HEK293 (cell line): ENCODE results near the gene PCLO.

ENCODE experiments used
- CTCF ChIA-PET: fragments of 350-600 bp; formaldehyde crosslinking; extraction: SDS; loops from one replicate; lab custom pipeline; 2021; ENCODE audit warnings: antibody characterized with exemption; lab: Yijun Ruan, JAX
- POLR2A ChIA-PET: fragments of 300-600 bp; formaldehyde crosslinking; extraction: SDS; loops from one replicate; lab custom pipeline; 2020; ENCODE audit warnings: antibody characterized with exemption, inconsistent platforms; lab: Yijun Ruan, JAX
- H3K27ac ChIP-seq: fragments of 200-500 bp; sonication (Bioruptor generic); 2 replicates; pipeline ENCODE4 v1.5.1; 2014; ENCODE audit warnings: low read depth, low read length, control low read depth, inconsistent platforms; ENCODE audit errors: extremely low read depth
- H3K36me3 ChIP-seq, 2 experiments: fragments of 200-500 bp in 1 of 2; sonication (Bioruptor generic) in 1 of 2; 1 replicate in 1 of 2; 2 replicates in 1 of 2; pipeline ENCODE4 v1.5.1; 2014 to 2017; ENCODE audit warnings: inconsistent platforms in 2 of 2, low read length in 2 of 2; ENCODE audit not compliant: control insufficient read depth in 2 of 2, insufficient read depth in 1 of 2
- H3K4me1 ChIP-seq: fragments of 200-500 bp; sonication (Bioruptor generic); 2 replicates; pipeline ENCODE4 v1.5.1; 2014; ENCODE audit warnings: mild to moderate bottlenecking, low read length, inconsistent platforms; ENCODE audit not compliant: control insufficient read depth, insufficient read depth
- H3K4me3 ChIP-seq: 2 replicates; pipeline ENCODE4 v1.5.1; 2011; ENCODE audit warnings: low read depth, mild to moderate bottlenecking, control low read depth, low read length, moderate library complexity
- H3K9me3 ChIP-seq: fragments of 200-500 bp; sonication (Bioruptor generic); 2 replicates; pipeline ENCODE4 v1.5.1; 2014; ENCODE audit warnings: low read depth, low read length, inconsistent platforms; ENCODE audit not compliant: control insufficient read depth, insufficient read depth
- GLIS2 ChIP-seq: fragments of 450-650 bp; formaldehyde crosslinking; IDR thresholded peaks from 2 replicates; pipeline ENCODE4 v1.5.1; 2016; ENCODE audit warnings: missing biosample characterization, missing genetic modification characterization
- KLF16 ChIP-seq: fragments of 450-650 bp; formaldehyde crosslinking; IDR thresholded peaks from 2 replicates; pipeline ENCODE4 v1.5.1; 2017; ENCODE audit warnings: missing biosample characterization, missing genetic modification characterization
- KLF17 ChIP-seq: fragments of 450-650 bp; formaldehyde crosslinking; IDR thresholded peaks from 2 replicates; pipeline ENCODE4 v1.5.1; 2016; ENCODE audit warnings: missing biosample characterization, missing genetic modification characterization
- KLF9 ChIP-seq: fragments of 450-650 bp; formaldehyde crosslinking; IDR thresholded peaks from 2 replicates; pipeline ENCODE4 v1.5.1; 2016; ENCODE audit warnings: missing biosample characterization, missing genetic modification characterization, low read depth
- SP7 ChIP-seq: fragments of 450-650 bp; formaldehyde crosslinking; IDR thresholded peaks from 2 replicates; pipeline ENCODE4 v1.5.1; 2016; ENCODE audit warnings: missing biosample characterization, missing genetic modification characterization
- ZBTB20 ChIP-seq: fragments of 450-650 bp; formaldehyde crosslinking; IDR thresholded peaks from 2 replicates; pipeline ENCODE4 v1.5.1; 2016; ENCODE audit warnings: missing biosample characterization, missing genetic modification characterization
- ZFP37 ChIP-seq: fragments of 450-650 bp; formaldehyde crosslinking; IDR thresholded peaks from 2 replicates; pipeline ENCODE4 v1.5.1; 2016; ENCODE audit warnings: missing biosample characterization, missing genetic modification characterization
- ZNF146 ChIP-seq: fragments of 450-650 bp; formaldehyde crosslinking; IDR thresholded peaks from 2 replicates; pipeline ENCODE4 v1.5.1; 2016; ENCODE audit warnings: missing biosample characterization, missing genetic modification characterization
- ZNF148 ChIP-seq: fragments of 450-650 bp; formaldehyde crosslinking; IDR thresholded peaks from 2 replicates; pipeline ENCODE4 v1.5.0; 2017; ENCODE audit warnings: missing biosample characterization, missing genetic modification characterization, borderline replicate concordance
- ZNF202 ChIP-seq: fragments of 450-650 bp; formaldehyde crosslinking; IDR thresholded peaks from 2 replicates; pipeline ENCODE4 v1.5.1; 2016; ENCODE audit warnings: missing biosample characterization, missing genetic modification characterization, borderline replicate concordance
- ZNF248 ChIP-seq: fragments of 450-650 bp; formaldehyde crosslinking; IDR thresholded peaks from 2 replicates; pipeline ENCODE4 v1.5.1; 2017; ENCODE audit warnings: missing biosample characterization, missing genetic modification characterization
- ZNF324 ChIP-seq: fragments of 450-650 bp; formaldehyde crosslinking; IDR thresholded peaks from 2 replicates; pipeline ENCODE4 v1.5.1; 2016; ENCODE audit warnings: missing biosample characterization, missing genetic modification characterization
- ZNF335 ChIP-seq: fragments of 450-650 bp; formaldehyde crosslinking; conservative IDR thresholded peaks from 2 replicates; pipeline ENCODE4 v1.5.1; 2016; ENCODE audit warnings: missing biosample characterization, missing genetic modification characterization
- ZNF394 ChIP-seq: fragments of 450-650 bp; formaldehyde crosslinking; IDR thresholded peaks from 2 replicates; pipeline ENCODE4 v1.5.1; 2016; ENCODE audit warnings: missing biosample characterization, missing genetic modification characterization, mild to moderate bottlenecking, moderate library complexity, borderline replicate concordance
- ZNF561 ChIP-seq: fragments of 450-650 bp; IDR thresholded peaks from 2 replicates; pipeline ENCODE4 v1.5.1; 2018; ENCODE audit warnings: missing biosample characterization, missing genetic modification characterization, borderline replicate concordance
- ZNF664 ChIP-seq: fragments of 450-650 bp; formaldehyde crosslinking; IDR thresholded peaks from 2 replicates; pipeline ENCODE4 v1.5.1; 2016; ENCODE audit warnings: missing biosample characterization, missing genetic modification characterization

Gene PCLO

GRCh38 chr7:82705517-82706260, 457.0 kb downstream of the PCLO start:
- Histone ChIP-seq H3K4me1 (no peaks in the 10 kb centered on the region), H3K9me3 (no peaks in the 10 kb centered on the region), H3K27ac (no peak overlapping the region), H3K4me3 (no peak overlapping the region), H3K36me3 (no peaks in the 10 kb centered on the region)
- ChIA-PET POLR2A (no interaction called here), CTCF (interaction anchor here (0.8 kb wide), 1 partner anchor 8 kb away, joined by 3 read pairs; no protein-coding TSS in a partner anchor)
- TF ChIP-seq ZBTB20 (tag by site-specific recombination) (no peak), ZNF146 (tag by site-specific recombination) (no peak), ZNF561 (tag by site-specific recombination) (no peak), KLF16 (no peak), ZFP37 (tag by site-specific recombination) (no peak), ZNF324 (no peak), KLF9 (no peak), ZNF664 (tag by site-specific recombination) (no peak), KLF17 (tag by site-specific recombination) (no peak), ZNF248 (tag by site-specific recombination) (no peak)
- TF ChIP-seq, all 188 proteins: peak for 0

- ChIA-PET CTCF (no interaction called here), POLR2A (no interaction called here)
- Histone ChIP-seq H3K36me3 (no peaks in the 10 kb centered on the region), H3K4me1 (no peaks in the 10 kb centered on the region), H3K4me3 (no peak overlapping the region), H3K9me3 (no peaks in the 10 kb centered on the region), H3K27ac (no peak overlapping the region)
- TF ChIP-seq ZNF202 (tag by site-specific recombination) (no peak), ZNF148 (no peak), GLIS2 (tag by site-specific recombination) (no peak), ZNF335 (tag by site-specific recombination) (no peak), ZNF394 (tag by site-specific recombination) (no peak), KLF16 (no peak), SP7 (tag by site-specific recombination) (no peak), ZBTB20 (tag by site-specific recombination) (no peak)
These were observed 458.6 kb downstream of the PCLO start for GRCh38 chr7:82704121-82704520.
